Psoas muscle (tissue), 8 donors: ENCODE measurements around the gene DOC2A. TPM values are rescaled to one million over a fixed set of nuclear protein-coding genes. Genes with fewer than 3 reads are reported as not detected.

Source experiments
- ATAC-seq, 4 donors: fragments of 200-7000 bp; cut with Tn5 transposase; one replicate each; pipeline ENCODE4 v1.9.1; 2020; ENCODE audit warnings: moderate library complexity in 3 of 4, mild to moderate bottlenecking in 2 of 4
- DNase-seq, 2 donors: peaks; one replicate each; pipeline ENCODE4 v3.0.0-alpha.2; 2020
- H3K27ac ChIP-seq: fragments of 200-600 bp; one replicate; pipeline ENCODE4 v1.8.0; 2022
- H3K27me3 ChIP-seq, 3 donors: fragments of 200-600 bp in 1 of 3; one replicate each; pipeline versions ENCODE4 v1.6.1 to v1.8.0; 2013 to 2022; ENCODE audit warnings: low read length in 2 of 3, mild to moderate bottlenecking in 2 of 3, moderate library complexity in 1 of 3; ENCODE audit not compliant: insufficient read depth in 3 of 3
- H3K36me3 ChIP-seq, 2 donors: fragments of 200-600 bp in 1 of 2; one replicate each; pipeline versions ENCODE4 v1.6.1 to v1.8.0; 2013 to 2022; ENCODE audit warnings: low read depth in 1 of 2, mild to moderate bottlenecking in 1 of 2, moderate library complexity in 1 of 2; ENCODE audit not compliant: insufficient read depth in 1 of 2
- H3K4me1 ChIP-seq: fragments of 200-600 bp; one replicate; pipeline ENCODE4 v1.8.0; 2022
- H3K4me3 ChIP-seq: fragments of 200-600 bp; one replicate; pipeline ENCODE4 v1.8.0; 2022; ENCODE audit warnings: mild to moderate bottlenecking
- H3K9me3 ChIP-seq: fragments of 200-600 bp; one replicate; pipeline ENCODE4 v1.8.0; 2022
- CTCF ChIP-seq: fragments of 200-600 bp; IDR thresholded peaks from one replicate; pipeline ENCODE4 v1.8.0; 2022; ENCODE audit warnings: antibody characterized with exemption
- WGBS, 3 donors: extraction: QIAGEN DNeasy Blood & Tissue Kit; methylation state at CpG; one replicate each; pipeline versions ENCODE4 v1.1.6 to v1.1.7; 2013; 5-methylcytosine and 5-hydroxymethylcytosine counted together
- intact Hi-C, 2 donors: fragments of 100-400 bp; cut with DNase I; formaldehyde crosslinking; loops; one replicate each; pipeline versions ENCODE4 v1.11.0 to v1.14.2; 2022
- polyA plus RNA-seq, 3 donors: library from polyadenylated mRNA; stranded (reverse); fragments of 200-250 nt; gene quantifications; one replicate each; pipeline ENCODE4 v1.2.3, GENCODE V29; 2013
- total RNA-seq, 4 donors: library from RNA; stranded (reverse); fragmentation: NEBNext Ultra II Directional in 2 of 4; extraction: Animal tissue kit (Norgen Biotek cat#: 25700) in 2 of 4; gene quantifications; one replicate each; pipeline versions ENCODE4 v1.2.1 to v1.2.4, GENCODE V29; 2021 to 2023
- donor health status: healthy with polysubstance abuse.
- donor health status: DM: no; HTN: no; CAD: no; lungs with moderate emphysema.
- donor health status: Bipolar disorder and iron deficiency.
- donor health status: healthy.
- donor health status: DM: yes; HTN: yes; CAD: no.
- donor health status: DM: no; HTN: no; CAD: no.
- donor health status: DM: no; HTN: no; CAD: no.
- donor health status: DM: yes; HTN: yes; CAD: no.

Gene DOC2A
- total and polyA plus RNA-seq, 7 donors = 0.11 to 0.51 (median 0.15) TPM; not detected in 2

GRCh38 chr16:29994600-29995323 lies 16.1 kb downstream of the DOC2A start:
- intact Hi-C loops = loop anchor here (1.0 to 2.0 kb wide), 2 partner anchors 18 to 20 kb away; no protein-coding TSS in a partner anchor
- 8 to 10% (median 8%) methylated on average over 24 of the region's 24 CpGs for WGBS, 3 donors
- H3K4me3 ChIP-seq = peak overlapping the region; percentile 86
- H3K36me3 ChIP-seq = peaks cover 3 to 61% of the 10 kb centered on the region in 2 donors
- H3K9me3 ChIP-seq = no peaks in the 10 kb centered on the region
- H3K4me1 ChIP-seq = peaks cover 21% of the 10 kb centered on the region
- H3K27ac ChIP-seq = peak overlapping the region; percentile 99
- ATAC-seq = peak; percentile 26 to 55 (median 42)
- no peak for TF ChIP-seq CTCF
- peak in 1 of 2 donors; percentile 41 for DNase-seq
- no peaks in the 10 kb centered on the region for H3K27me3 ChIP-seq

GRCh38 chr16:29993903-29994599 lies 16.8 kb downstream of the DOC2A start:
- Histone ChIP-seq H3K9me3 (no peaks in the 10 kb centered on the region), H3K4me3 (peak overlapping the region; percentile 86), H3K27me3 (no peaks in the 10 kb centered on the region), H3K27ac (peak overlapping the region; percentile 99), H3K4me1 (peaks cover 21% of the 10 kb centered on the region), H3K36me3 (peaks cover 3 to 61% of the 10 kb centered on the region in 2 donors)
- ATAC-seq (no peak), DNase-seq (no peak)
- 79 to 91% (median 82%) methylated on average over 9 of the region's 9 CpGs for WGBS, 3 donors
- intact Hi-C loops = loop anchor here (1.0 to 2.0 kb wide), 2 partner anchors 18 to 19 kb away; no protein-coding TSS in a partner anchor
- no peak for TF ChIP-seq CTCF

- ATAC-seq = no peak
- Histone ChIP-seq H3K27ac (no peak overlapping the region), H3K36me3 (peaks cover 3 to 63% of the 10 kb centered on the region in 2 donors), H3K4me3 (no peak overlapping the region), H3K9me3 (no peaks in the 10 kb centered on the region), H3K4me1 (peaks cover 21% of the 10 kb centered on the region), H3K27me3 (no peaks in the 10 kb centered on the region)
- intact Hi-C loops = no loop called here
- TF ChIP-seq CTCF = no peak
- DNase-seq = no peak
- 81 to 86% (median 82%) methylated on average over 24 to 25 of the region's 25 CpGs for WGBS, 3 donors
Measured at GRCh38 chr16:29993191-29993902, 17.5 kb downstream of the DOC2A start.

GRCh38 chr16:29992344-29992967 lies 18.4 kb downstream of the DOC2A start:
- Histone ChIP-seq H3K4me1 (peaks cover 21% of the 10 kb centered on the region), H3K36me3 (peaks cover 3 to 70% of the 10 kb centered on the region in 2 donors), H3K27me3 (no peaks in the 10 kb centered on the region), H3K4me3 (no peak overlapping the region), H3K27ac (no peak overlapping the region), H3K9me3 (no peaks in the 10 kb centered on the region)
- no peak for ATAC-seq
- intact Hi-C loops = no loop called here
- no peak for DNase-seq
- WGBS, 3 donors = 34 to 58% (median 47%) methylated on average over 7 of the region's 7 CpGs
- no peak for TF ChIP-seq CTCF
